Measurements from ENCODE around the gene TCF15. TPM values are rescaled to one million over a fixed set of nuclear protein-coding genes. Genes with fewer than 3 reads are reported as not detected.
"Not testable (repeated sequence)": the region's sequence is repeated elsewhere in the genome, so short reads cannot be mapped to it uniquely, and the experiment has no call there.

The TCF15 gene
- total RNA-seq, 2 donors from 2014 or later: not detected

DNA sequence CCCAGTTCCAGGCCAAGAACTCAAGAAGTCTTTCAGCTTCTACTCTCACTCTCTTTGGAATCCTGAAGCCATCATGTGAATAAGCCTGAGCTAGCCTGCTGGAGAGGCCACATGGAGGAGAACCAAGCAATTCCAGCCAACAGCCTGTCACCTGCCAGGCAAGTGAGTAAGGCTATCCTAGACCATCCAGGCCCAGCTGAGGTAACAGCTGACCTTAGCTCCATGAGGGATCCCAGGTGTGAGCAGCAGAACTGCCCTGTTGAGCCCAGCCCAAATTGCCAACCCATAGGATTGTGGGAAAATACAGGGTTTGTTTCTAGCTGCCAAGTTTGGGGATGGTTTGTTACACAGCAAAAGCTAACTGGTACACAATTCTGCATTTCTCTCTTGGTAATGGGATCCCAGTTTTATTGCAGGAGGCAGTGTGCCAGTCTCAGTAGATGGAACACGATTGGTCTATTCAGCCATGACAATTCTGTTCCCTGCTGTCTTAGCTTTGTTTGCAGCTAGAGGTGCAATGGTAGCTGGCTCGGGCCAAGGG lies 37.4 kb upstream of the TCF15 start:
- DNase-seq: no peak
- peaks cover 2 to 5% of the 10 kb centered on the region in 2 donors for H3K36me3 Mint-ChIP-seq (ENCODE audit: insufficient read depth in 2 of 2)
- H3K4me3 Mint-ChIP-seq: no peak overlapping the region
- H3K27ac Mint-ChIP-seq: no peak overlapping the region
- H3K27me3 Mint-ChIP-seq (ENCODE audit: low read depth): peaks cover 9% of the 10 kb centered on the region
- ATAC-seq (replicated peaks in 1 of 2): no peak
- H3K4me1 Mint-ChIP-seq (ENCODE audit: low read depth): peaks cover 15% of the 10 kb centered on the region
- H3K9me3 Mint-ChIP-seq: no peaks in the 10 kb centered on the region

DNA sequence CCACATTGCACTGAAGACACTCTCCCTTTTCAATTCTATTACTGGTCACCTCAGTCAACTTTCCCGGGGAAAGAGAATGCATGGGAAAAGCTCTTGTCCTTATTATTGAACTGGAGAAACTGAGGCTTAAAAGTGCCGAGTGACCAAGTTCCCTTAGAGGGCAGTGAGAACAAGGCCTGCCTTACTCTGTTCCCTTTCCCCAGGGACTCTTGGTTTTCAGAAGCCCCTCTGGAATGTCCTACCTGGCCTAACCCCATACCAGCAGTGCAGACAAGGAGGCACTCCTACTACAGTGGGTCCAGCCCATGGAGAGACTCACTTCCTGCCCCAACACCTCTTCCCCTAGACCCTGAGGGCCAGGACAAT lies 36.7 kb upstream of the TCF15 start:
- Mint-ChIP-seq H3K27me3 (ENCODE audit: low read depth) (peaks cover 9% of the 10 kb centered on the region), H3K27ac (no peak overlapping the region), H3K9me3 (no peaks in the 10 kb centered on the region), H3K4me3 (no peak overlapping the region), H3K4me1 (ENCODE audit: low read depth) (peaks cover 8% of the 10 kb centered on the region), H3K36me3 (ENCODE audit: insufficient read depth in 2 of 2) (peaks cover 2 to 5% of the 10 kb centered on the region in 2 donors)
- no peak for ATAC-seq (replicated peaks in 1 of 2)
- no peak for DNase-seq

DNA sequence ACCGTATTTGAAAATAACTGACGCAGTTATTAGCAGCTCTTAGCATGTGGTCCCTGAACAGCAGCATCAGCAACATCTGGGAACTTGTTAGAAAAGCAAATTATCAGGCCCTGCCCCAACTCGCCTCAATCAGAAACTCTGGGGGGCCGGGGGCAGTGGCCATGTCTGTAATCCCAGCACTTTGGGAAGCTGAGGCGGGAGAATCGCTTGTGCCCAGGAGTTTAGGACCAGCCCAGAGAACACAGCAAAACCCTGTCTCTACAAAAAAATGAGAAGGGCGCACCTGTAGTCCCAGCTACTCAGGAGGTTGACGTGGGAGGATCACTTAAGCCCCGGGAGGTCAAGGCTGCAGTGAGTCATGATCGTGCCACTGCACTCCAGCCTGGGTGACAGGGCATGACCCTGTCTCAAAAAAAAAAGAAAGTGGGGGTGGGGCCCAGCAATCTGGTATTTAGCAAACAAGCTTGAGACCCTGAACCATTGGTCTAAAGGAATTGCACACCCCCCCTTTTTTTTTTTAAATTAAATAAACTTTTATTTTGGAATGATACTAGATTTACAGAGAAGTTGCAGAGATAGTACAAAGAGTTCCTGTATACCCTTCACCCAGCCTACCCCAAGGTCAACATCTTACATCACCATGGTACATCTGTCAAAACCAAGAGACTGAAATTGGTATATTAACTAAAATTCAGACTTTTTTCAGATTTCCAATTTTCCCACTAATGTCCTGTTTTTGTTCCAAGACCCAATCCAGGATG lies 36.2 kb upstream of the TCF15 start:
- no peak overlapping the region for H3K4me3 Mint-ChIP-seq
- no peak overlapping the region for H3K27ac Mint-ChIP-seq
- peaks cover 2 to 5% of the 10 kb centered on the region in 2 donors for H3K36me3 Mint-ChIP-seq (ENCODE audit: insufficient read depth in 2 of 2)
- H3K9me3 Mint-ChIP-seq: no peaks in the 10 kb centered on the region
- H3K4me1 Mint-ChIP-seq (ENCODE audit: low read depth): peaks cover 2% of the 10 kb centered on the region
- DNase-seq (no peak), ATAC-seq (replicated peaks in 1 of 2) (no peak)
- peaks cover 9% of the 10 kb centered on the region for H3K27me3 Mint-ChIP-seq (ENCODE audit: low read depth)

DNA sequence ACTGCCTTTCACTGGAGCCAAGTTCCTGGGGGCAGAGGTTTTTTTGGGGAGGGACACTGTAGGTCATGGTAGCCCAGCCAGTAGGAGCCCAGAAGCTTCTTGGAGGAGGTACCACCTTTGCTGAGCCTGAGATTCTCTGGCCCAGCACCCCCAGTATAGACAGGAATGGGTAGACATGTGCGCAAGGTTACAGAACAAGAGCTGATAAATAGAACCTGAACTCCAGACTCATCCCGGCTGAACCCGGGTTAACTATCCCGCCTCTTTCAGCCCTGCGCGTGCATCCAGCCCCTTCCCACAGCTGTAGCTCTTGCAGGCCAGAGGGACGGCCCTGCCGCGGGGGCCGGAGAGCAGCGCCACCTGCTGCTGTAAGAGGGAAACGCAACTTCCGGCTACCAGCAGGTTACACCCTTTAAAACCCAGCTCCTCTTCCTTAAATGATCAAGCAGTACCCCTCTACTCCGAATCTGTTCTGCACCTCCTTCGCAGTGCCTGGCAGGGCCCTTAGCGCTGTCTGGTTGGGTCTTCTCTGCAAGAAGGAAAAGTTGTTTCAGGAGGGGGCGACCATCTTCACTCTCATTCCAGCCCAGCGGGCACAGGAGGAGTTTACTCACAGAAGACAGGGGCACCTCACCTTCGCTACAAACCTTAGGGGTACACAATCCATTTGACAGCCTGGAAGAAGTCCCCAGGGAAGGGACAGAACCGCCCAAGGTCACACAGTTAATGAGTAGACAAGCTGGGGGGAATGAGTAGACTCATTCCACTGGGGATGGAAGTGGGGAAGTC lies 35.4 kb upstream of the TCF15 start:
- no peaks in the 10 kb centered on the region for H3K9me3 Mint-ChIP-seq
- no peak overlapping the region for H3K27ac Mint-ChIP-seq
- no peaks in the 10 kb centered on the region for H3K4me1 Mint-ChIP-seq (ENCODE audit: low read depth)
- DNase-seq (peak; percentile 72 to 85), ATAC-seq (replicated peaks in 1 of 2) (peak; percentile 81 to 85)
- H3K36me3 Mint-ChIP-seq (ENCODE audit: insufficient read depth in 2 of 2): peaks cover 2 to 5% of the 10 kb centered on the region in 2 donors
- H3K27me3 Mint-ChIP-seq (ENCODE audit: low read depth): peaks cover 10% of the 10 kb centered on the region
- no peak overlapping the region for H3K4me3 Mint-ChIP-seq

DNA sequence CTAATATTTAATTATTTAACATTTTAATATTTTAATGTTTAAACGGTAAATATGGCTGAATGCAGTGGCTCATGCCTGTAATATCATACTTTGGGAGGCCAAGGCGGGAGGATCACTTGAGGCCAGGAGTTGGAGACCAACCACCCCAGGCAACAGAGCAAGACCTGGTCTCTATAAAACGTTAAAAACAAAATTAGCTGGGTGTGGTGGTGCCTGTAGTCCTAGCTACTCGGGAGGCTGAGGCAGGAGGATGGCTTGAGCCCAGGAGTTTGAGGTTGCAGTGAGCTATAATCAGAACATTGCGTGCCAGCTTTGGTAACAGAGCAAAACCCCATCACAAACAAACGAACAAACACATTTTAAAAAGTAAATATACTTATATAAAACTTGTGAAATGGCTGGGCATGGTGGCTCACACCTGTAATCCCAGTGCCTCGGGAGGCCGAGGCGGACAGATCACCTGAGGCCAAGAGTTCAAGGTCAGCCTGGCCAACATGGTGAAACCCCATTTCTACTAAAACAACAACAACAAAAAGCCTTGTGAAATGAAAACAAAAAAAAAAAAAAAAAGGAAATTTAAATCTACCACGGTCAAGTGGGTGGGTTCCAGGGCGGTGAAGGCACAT lies 34.7 kb upstream of the TCF15 start:
- peaks cover 0 to 2% of the 10 kb centered on the region in 2 donors for H3K36me3 Mint-ChIP-seq (ENCODE audit: insufficient read depth in 2 of 2)
- peaks cover 15% of the 10 kb centered on the region for H3K27me3 Mint-ChIP-seq (ENCODE audit: low read depth)
- ATAC-seq (replicated peaks in 1 of 2): no peak
- DNase-seq: no peak
- no peak overlapping the region for H3K4me3 Mint-ChIP-seq
- no peaks in the 10 kb centered on the region for H3K9me3 Mint-ChIP-seq
- no peaks in the 10 kb centered on the region for H3K4me1 Mint-ChIP-seq (ENCODE audit: low read depth)
- H3K27ac Mint-ChIP-seq: no peak overlapping the region

DNA sequence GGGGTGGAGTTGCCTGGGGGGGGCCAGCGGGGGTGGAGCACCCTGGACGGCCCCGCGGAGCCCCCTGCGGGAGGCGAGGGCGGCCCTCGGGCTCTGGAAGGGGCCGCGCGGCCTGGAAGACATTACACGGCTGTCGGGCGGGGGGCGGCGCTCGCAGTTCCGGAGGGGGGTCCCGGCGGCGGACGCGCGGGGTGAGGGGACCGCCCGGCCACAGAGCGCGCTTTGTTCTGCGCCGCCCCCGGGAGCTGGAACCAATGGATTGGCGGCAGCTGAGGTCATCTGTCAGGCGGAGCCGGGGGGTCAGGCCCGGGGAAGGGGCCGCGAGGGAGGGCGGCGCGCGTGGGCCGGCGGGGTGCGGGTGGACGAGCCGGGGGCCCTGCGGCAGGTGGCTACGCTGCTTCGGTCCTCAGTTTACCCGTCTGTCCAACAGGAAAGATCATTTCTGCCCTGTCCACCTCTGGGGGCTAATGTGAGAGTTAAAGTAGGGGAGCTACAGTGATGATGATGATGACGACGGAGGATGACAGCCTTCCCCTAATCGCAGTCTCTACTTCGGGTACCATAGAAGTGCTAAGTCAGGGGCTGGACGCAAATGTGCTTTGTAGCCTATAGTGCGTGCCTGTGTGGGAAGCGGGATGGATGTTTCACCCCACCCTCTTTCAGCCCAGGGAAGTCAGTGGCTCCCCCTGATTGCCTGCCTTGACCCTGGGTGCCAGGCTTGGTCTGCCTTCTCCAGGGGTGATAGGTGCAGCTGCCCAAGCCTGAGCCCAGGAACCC lies 32.5 kb upstream of the TCF15 start:
- no peak overlapping the region for H3K4me3 Mint-ChIP-seq
- no peak for ATAC-seq (replicated peaks in 1 of 2)
- no peak for DNase-seq
- peaks cover 17% of the 10 kb centered on the region for H3K27me3 Mint-ChIP-seq (ENCODE audit: low read depth)
- H3K36me3 Mint-ChIP-seq (ENCODE audit: insufficient read depth in 2 of 2): no peaks in the 10 kb centered on the region
- H3K9me3 Mint-ChIP-seq: no peaks in the 10 kb centered on the region
- H3K4me1 Mint-ChIP-seq (ENCODE audit: low read depth): no peaks in the 10 kb centered on the region
- H3K27ac Mint-ChIP-seq: no peak overlapping the region

DNA sequence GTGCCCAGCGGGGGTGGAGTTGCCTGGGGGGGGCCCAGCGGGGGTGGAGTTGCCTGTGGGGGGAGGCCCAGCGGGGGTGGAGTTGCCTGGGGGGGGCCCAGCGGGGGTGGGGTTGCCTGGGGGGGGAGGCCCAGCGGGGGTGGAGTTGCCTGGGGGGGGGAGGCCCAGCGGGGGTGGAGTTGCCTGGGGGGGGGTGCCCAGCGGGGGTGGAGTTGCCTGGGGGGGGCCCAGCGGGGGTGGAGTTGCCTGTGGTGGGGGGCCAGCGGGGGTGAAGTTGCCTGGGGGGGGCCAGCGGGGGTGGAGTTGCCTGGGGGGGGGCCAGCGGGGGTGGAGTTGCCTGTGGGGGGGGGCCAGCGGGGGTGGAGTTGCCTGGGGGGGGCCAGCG lies 31.9 kb upstream of the TCF15 start:
- H3K9me3 Mint-ChIP-seq; H3K4me1 Mint-ChIP-seq (ENCODE audit: low read depth); H3K4me3 Mint-ChIP-seq; H3K36me3 Mint-ChIP-seq (ENCODE audit: insufficient read depth in 2 of 2); ATAC-seq (replicated peaks in 1 of 2); DNase-seq; H3K27ac Mint-ChIP-seq: not testable (repeated sequence)
- peaks cover 21% of the 10 kb centered on the region for H3K27me3 Mint-ChIP-seq (ENCODE audit: low read depth)

DNA sequence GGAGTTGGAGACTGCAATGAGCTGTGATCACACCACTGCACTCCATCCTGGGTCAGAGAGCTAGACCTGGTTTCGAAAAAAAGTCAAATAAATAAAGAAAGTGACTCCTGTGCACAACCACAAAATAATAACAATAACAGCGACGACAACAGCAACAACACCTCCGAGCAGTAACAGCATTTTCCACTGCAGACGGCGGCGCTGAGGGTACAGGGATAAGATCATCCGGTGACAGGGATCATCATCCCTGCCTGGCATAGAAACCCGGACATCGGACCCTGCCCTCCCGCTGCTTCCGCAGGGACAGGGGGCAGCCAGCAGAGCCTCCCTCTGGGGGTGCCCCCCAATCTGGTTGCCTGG lies 31.4 kb upstream of the TCF15 start:
- H3K9me3 Mint-ChIP-seq: no peaks in the 10 kb centered on the region
- H3K27ac Mint-ChIP-seq: no peak overlapping the region
- H3K27me3 Mint-ChIP-seq (ENCODE audit: low read depth): peaks cover 21% of the 10 kb centered on the region
- no peaks in the 10 kb centered on the region for H3K36me3 Mint-ChIP-seq (ENCODE audit: insufficient read depth in 2 of 2)
- DNase-seq (no peak), ATAC-seq (replicated peaks in 1 of 2) (no peak)
- H3K4me3 Mint-ChIP-seq: peak overlapping the region in 1 of 2 donors; percentile 25
- no peaks in the 10 kb centered on the region for H3K4me1 Mint-ChIP-seq (ENCODE audit: low read depth)

DNA sequence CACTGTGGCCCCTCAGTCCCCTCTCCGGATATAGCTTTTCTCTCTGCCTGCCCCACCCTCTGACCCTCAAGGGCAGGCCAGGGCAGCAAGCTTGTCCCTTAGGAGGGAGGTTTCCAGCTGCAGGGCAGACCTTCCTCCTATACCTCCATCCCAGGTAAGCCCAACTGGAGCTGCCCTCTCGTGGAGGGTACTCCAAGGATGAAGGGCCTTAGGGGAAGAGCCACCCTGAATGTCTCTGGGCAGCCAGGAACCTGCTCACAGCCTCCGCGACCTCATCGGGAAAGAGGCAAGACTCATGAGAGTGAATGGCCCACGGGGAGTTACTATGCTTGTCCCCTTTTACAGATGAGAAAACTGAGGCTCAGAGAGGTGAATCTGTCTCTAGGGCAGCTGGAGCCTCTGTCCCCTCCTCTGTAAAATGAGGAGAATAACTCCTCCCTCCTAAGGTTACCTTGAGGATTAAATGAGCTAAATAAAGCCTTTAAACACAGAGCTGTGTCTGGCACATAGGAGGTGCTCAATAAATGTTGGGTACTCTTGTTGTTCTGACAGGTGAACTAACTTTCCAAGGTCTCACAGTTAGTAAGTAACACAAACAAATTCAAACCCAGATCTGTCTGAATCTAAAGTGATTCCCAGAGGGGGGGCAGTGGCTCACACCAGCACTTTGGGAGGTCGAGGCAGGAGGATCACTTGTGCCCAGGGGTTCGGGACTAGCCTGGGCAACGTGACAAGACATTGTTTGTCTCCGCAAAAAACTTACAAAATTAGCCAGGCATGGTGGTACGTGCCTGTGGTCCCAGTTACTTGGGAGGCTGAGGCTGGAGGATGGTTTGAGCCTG lies 30.8 kb upstream of the TCF15 start:
- ATAC-seq (replicated peaks in 1 of 2): no peak
- no peak overlapping the region for H3K27ac Mint-ChIP-seq
- peak overlapping the region in 1 of 2 donors; percentile 25 for H3K4me3 Mint-ChIP-seq
- no peak for DNase-seq
- no peaks in the 10 kb centered on the region for H3K36me3 Mint-ChIP-seq (ENCODE audit: insufficient read depth in 2 of 2)
- no peaks in the 10 kb centered on the region for H3K9me3 Mint-ChIP-seq
- no peaks in the 10 kb centered on the region for H3K4me1 Mint-ChIP-seq (ENCODE audit: low read depth)
- H3K27me3 Mint-ChIP-seq (ENCODE audit: low read depth): peaks cover 21% of the 10 kb centered on the region

DNA sequence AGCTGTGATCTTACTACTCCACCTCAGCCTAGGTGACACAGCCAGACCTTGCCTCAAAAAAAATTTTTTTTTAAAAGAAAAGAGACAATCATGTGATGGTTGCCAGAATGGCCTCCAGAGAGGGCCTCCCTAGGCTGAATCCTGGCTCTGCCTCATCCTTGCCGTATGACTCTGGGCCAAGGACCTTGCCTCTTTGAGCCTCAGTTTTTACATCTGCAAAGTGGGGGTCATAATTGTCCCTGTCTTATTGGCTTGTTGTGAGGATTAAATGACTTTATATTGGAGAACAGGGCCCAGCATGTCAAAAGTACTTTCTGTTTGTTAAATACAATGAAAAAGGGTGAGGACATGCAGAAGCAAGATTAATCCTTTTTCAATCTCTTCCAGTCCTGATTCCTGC lies 28.5 kb upstream of the TCF15 start:
- Mint-ChIP-seq H3K27me3 (ENCODE audit: low read depth) (peaks cover 21% of the 10 kb centered on the region), H3K4me3 (no peak overlapping the region), H3K36me3 (ENCODE audit: insufficient read depth in 2 of 2) (no peaks in the 10 kb centered on the region), H3K27ac (no peak overlapping the region), H3K4me1 (ENCODE audit: low read depth) (no peaks in the 10 kb centered on the region), H3K9me3 (no peaks in the 10 kb centered on the region)
- DNase-seq (no peak), ATAC-seq (replicated peaks in 1 of 2) (no peak)

DNA sequence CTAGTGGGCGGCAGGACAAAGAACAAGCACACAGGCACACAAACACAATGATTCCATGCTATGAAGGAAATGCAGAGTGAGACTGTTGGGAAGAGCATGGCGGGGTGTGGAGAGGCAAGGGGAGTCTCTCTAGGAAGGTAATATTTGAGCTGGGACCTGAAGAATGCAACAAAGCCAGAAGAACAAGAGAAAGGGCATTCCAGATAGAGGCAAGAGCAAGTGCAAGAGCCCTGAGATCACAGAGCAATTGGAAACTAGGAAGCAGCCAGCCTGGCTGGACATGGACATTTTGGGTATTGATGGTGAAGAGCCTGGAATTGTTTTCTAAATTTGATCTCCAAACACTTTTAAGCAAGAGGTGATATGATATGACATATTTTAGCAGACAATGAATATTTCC lies 27.4 kb upstream of the TCF15 start:
- Mint-ChIP-seq H3K4me3 (no peak overlapping the region), H3K36me3 (ENCODE audit: insufficient read depth in 2 of 2) (no peaks in the 10 kb centered on the region), H3K9me3 (no peaks in the 10 kb centered on the region), H3K27ac (no peak overlapping the region), H3K27me3 (ENCODE audit: low read depth) (peaks cover 12% of the 10 kb centered on the region), H3K4me1 (ENCODE audit: low read depth) (no peaks in the 10 kb centered on the region)
- no peak for DNase-seq
- no peak for ATAC-seq (replicated peaks in 1 of 2)

DNA sequence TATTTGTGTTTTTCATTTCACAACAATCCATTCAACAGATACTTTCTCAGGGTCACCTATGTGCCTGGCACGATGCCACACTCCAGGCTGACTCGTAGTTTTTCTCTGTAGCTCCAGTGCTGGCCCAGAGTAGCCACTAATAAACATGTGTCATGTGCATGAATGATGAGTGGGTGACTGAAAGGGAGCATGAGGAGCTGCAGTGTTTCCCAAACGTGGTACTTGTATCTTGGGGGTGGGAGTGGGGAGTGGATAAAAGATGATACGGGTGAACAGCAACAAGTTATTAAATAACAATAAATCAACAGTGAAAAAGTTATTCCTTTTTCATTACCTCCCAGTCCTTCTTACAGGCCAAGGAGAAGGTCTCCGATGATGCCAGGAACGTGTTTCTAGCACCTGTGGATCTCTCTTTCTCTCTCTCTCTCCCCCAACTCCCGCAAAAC lies 25.8 kb upstream of the TCF15 start:
- no peaks in the 10 kb centered on the region for H3K9me3 Mint-ChIP-seq

More for the DNA sequence above, 25.8 kb upstream of the TCF15 start:
- no peaks in the 10 kb centered on the region for H3K36me3 Mint-ChIP-seq (ENCODE audit: insufficient read depth in 2 of 2)
- ATAC-seq (replicated peaks in 1 of 2): no peak
- no peaks in the 10 kb centered on the region for H3K4me1 Mint-ChIP-seq (ENCODE audit: low read depth)
- no peak for DNase-seq
- no peak overlapping the region for H3K4me3 Mint-ChIP-seq
- no peak overlapping the region for H3K27ac Mint-ChIP-seq
- H3K27me3 Mint-ChIP-seq (ENCODE audit: low read depth): peaks cover 12% of the 10 kb centered on the region

Data from activated T-cell treated with anti-CD3 and anti-CD28 coated beads, Interleukin-2, amount 50 U/mL, for 72 hours (primary cell).